Caki2 (cell line): ENCODE results near the gene ABAT. TPM values are rescaled to one million over a fixed set of nuclear protein-coding genes. Genes with fewer than 3 reads are reported as not detected.
A peak's percentile ranks its signal among the peaks of the same experiment; 100 is the strongest.
"Not testable (repeated sequence)": the region's sequence is repeated elsewhere in the genome, so short reads cannot be mapped to it uniquely, and the experiment has no call there.

Experiments used
- DNase-seq: peaks from one replicate; pipeline ENCODE4 v3.0.0-alpha.2; 2015; ENCODE audit warnings: low read depth
- in situ Hi-C: cut with HindIII; loops from 2 replicates; pipeline ENCODE4 v1.10.0; 2016; ENCODE audit warnings: low sequenced_read_pairs, low pct_unique_long_range_greater_than_20kb, mixed read lengths
- total RNA-seq: library from RNA; depleted of rRNA; stranded (reverse); fragments of >200 nt; shearing (Covaris generic); gene quantifications from 2 replicates; pipeline ENCODE4 v1.2.3, GENCODE V29; 2014; ENCODE audit warnings: low replicate concordance

ABAT gene
- total RNA-seq, 1 experiment from 2014 or later, result 0.24 TPM

DNA sequence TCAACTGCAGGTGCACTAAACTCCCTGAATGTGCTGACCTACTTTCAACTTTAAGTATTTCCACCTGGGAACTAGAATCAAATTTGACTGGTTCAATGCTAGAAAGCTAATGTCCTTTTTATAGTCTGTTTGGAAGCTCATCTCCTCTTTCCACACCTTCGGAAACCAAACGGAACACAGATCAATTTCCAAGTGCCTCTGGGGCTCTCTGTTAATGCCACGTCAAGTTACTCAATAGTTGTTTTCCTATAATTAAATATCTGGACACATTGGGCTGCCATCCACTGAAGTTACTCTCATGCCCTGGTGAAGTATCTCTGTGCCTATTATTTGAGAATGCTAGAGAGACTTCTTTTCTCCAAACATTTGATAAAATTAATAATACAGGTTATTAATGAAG is 29.7 kb downstream of the ABAT start:
- in situ Hi-C loops, result no loop called here
- no peak for DNase-seq

GRCh38 chr16:8705100-8705822 is 30.8 kb downstream of the ABAT start:
- in situ Hi-C loops, DNase-seq: not testable (repeated sequence)

GRCh38 chr16:8708536-8708935 is 34.1 kb downstream of the ABAT start:
- DNase-seq, result no peak
- in situ Hi-C loops, result no loop called here

DNA sequence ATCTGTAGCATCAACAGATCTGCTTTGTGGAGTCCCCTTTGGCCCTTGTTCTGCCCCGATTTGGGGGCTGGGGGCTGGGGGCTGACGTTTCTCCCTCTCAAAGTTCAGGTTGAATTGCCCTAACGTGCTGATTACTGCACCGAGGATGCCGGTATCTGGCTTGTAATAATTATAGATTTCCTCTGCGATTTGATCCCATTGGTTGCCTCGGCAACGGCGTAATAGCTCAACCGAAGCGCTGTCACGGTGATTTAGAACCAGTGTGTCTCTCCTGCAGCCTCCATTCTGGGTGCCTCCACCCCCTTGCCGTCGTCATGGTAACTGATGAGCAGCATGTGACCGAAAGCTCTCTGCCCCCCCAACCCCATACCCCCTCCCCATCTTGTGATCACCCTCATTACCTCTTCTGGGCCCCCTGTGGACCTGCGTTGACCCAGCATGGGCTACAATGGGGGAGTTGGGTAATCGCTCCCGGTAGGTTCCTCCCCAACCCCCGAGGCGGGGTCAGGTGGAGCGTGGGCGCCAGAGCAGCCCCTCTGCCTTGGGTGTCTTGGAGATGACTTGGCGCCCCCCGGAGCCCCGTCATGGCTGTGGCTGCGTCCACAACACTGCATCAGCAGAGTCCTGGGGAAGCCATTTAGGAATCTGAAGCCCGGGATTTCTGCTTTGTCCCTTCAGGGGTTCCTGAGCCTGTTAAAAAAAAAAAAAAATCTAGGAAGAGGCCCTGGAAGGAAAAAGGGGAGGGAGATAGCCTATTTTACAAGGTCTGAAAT is 38.4 kb downstream of the ABAT start:
- in situ Hi-C loops, result no loop called here
- DNase-seq, result no peak

- DNase-seq, result no peak
- in situ Hi-C loops, result no loop called here
Observed at GRCh38 chr16:8713635-8714172, 39.3 kb downstream of the ABAT start.

DNA sequence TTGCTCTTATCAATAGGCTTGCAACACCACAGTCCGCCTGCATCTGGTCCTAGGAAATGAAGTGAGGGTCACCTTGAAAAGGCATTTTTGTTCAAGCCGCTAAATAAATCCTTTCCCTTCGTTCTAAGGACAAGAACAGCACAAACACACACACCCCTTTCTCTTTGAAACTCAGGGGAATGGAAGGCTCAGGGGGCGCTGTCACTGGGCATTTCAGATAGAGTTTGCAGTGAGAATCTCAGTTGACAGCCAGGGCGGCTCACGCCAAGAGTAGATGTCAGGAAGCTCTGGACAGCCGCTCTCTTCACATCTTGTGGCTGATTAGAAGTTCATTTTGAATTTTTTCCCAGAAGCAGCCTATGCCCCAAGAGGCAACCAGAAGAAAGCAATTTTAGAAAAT is 39.8 kb downstream of the ABAT start:
- DNase-seq, result no peak
- in situ Hi-C loops, result no loop called here

DNA sequence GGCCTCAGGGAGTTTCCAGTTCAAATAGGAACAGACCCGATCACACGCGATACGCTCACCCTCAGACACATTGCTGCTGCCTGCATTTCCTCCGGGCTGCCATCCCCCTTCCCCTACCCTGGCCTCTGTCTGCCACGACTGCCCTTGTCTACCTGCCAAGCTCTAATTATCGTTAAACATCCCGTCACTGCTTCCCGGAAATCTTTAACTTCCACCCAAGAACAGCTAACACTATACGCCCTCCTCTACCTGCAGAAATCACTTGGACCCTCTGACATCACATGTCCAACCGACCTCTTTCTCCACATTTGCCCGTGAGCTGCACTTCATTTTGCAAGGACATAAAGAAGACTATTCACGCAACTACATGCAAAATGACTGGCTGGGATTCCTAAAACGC is 40.4 kb downstream of the ABAT start:
- in situ Hi-C loops, result no loop called here

GRCh38 chr16:8716052-8716451 is 41.6 kb downstream of the ABAT start:
- DNase-seq, result no peak
- in situ Hi-C loops, result no loop called here

More for the DNA sequence above, 40.4 kb downstream of the ABAT start:
- DNase-seq, result no peak

DNA sequence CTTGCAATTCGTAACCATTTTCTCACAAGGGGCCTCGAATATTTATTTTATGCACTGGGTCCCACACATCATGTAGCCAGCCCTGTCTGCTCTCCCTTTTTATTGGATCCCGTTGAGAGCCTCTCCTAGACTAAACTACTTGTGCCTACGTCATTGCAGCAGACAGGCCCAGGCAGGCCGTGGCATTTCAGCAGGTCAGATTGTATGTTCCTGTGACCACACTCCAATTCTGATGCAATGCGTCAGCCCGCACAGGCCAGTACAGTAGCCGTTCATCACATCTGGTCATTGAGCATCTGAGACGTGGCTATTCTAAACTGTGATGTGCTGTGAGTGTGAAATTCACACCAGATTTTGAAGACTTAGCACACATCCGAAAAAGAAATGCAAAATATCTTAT is 42.2 kb downstream of the ABAT start:
- no peak for DNase-seq
- in situ Hi-C loops, result no loop called here

- in situ Hi-C loops, result no loop called here
- DNase-seq, result no peak
Observed at GRCh38 chr16:8717469-8717868, 43.1 kb downstream of the ABAT start.

DNA sequence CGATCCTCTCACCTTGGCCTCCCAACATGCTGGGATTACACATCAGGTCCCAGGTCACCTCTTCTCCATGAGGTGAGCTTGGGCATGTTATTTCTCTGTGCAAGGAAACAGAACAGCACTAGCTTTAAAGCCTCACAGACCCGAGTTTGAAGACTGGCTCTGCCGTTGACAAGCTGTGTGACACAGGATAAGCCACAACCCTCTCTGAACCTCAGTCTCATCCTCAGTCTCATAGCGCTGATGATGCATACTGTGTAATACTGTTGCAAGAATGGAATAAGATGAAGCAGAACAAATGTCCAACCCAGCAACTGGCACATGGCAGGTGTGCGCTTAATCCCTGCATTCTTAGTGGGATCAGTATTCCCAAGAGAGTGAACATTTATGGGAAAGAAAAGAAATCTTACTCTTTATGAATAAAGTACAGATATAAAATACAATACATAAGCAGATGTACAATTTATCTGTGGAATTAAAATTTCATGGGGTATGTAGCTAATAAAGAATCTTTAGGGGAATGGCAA is 43.5 kb downstream of the ABAT start:
- DNase-seq, result no peak
- in situ Hi-C loops, result no loop called here

DNA sequence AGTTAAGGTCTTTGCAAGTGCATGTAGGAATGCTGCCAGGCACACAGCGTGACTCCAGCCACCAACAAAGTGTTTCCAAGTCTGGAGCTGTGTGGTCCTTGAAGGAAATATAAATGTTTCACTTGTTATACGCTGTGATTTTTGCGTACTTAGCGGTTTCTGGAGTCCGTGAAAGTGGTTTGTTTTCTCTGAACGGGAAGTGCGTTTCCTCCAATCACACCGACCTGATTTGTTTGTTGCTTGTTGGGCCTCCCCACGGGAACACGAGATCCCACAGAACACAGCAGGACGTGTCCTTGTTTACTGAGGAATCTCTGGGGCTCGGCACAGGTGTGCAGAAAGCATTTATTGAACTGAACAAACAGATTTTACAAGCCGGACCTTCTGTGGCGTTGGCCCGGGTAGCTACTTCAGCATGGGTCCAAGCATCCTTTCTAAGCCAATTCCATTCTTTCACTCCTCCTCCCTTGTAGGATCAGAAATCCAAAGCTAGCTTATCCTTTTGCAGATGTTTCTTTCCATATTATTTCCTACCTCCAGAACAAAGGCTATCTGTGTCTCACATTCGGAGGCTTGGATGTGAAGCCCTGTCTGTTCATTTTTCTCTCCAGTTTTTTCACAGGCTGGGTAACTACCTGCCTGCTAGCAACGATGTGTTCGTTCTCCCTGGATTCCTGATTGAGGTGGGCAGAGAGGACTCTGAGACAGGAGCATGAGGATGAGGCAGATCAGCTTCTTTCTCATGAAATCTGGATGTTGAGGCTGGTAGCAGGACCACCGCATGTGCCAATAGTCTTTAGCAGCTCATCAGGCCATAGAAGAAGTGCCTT is 44.6 kb downstream of the ABAT start:
- in situ Hi-C loops, result no loop called here
- no peak for DNase-seq

DNA sequence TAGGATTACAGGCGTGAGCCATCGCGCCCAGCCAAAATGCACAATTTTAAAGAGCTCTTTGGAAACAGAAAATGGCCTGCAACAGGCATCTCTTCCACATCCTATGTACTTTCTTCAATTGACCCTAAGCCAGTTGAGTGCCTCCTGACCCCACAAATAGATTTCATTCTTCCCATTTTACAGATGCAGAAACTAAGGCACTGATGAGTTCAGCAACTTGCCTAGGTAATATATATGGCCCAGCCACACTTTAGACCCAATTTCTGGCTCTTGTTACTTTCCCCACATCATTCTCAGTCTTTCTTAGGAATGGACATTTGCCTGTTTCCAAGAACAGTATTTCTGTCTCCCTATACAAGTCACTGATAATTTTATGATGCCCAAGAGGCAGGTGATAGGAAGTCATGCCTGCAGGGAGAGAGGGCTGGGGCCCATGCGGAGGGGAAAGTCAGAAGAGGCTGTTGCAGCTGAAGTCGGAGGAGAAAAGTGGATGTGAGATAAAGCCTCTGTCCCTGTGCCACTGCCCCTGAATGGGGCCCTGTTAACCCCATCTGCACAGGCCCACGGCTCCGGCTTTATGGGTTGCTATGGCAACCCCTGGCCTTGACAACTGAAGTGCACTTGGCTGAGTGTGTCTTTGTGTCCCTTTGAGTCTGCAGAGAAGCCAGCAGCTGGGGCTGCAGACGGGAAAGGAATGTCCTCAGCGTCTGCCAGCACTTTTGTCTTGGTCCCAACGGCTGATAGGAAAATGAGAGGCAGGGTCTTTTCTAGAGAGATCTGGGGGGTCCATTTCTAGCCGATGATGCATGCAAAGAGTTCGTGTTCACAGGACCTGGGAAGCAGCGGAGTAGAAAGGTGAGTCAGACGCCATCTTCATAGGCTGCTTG is 45.9 kb downstream of the ABAT start:
- peak; percentile 73 for DNase-seq
- in situ Hi-C loops, result no loop called here

DNA sequence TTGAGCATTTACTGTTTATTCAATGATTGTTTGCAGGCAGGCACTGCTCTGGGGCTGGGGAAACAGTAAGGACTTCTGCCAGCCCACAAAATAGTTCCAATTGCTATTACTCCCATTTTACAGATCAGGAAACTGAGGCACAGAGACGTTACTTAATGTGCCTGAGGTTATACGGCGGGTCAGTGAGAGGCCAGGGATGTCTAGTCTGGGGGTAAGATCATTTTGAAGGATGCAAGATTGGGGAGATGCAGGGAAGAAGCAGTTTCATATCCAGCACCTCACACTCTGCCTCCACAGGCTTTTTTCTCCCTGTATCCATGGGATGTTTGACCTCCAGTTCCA is 46.5 kb downstream of the ABAT start:
- DNase-seq, result no peak
- in situ Hi-C loops, result no loop called here

DNA sequence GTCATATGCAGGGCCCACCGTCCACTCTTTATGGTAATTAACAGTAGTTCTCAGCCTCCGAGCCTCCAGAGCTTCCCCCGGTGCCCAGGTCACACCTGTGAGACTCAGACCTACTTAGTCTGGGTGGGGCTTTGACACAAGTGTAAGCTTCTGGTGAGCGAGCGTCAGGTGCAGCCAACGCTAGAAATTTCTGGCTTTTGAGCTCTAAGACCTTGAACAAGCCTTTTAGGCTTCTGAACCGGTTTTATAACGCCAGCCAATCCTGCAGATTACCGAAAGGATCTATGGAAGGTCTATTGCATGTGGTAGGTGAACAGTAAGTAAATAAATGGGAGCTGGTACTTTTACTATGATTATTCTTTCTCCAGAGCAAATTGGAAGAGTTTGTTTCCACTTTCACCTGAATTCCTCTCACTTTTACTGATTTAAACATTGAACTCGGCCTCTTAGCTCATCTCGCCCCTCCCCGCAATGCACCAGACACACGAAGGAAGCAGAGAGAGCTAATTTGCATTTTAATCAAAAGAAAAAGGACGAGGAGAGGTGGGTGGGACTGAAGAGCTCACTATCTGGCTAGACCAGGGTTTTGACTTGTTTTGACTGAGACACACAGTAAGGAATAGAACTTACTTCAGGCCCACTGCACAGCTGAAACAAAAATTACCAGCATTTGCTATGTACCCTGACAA is 47.1 kb downstream of the ABAT start:
- DNase-seq, result no peak
- in situ Hi-C loops, result no loop called here

- DNase-seq, result no peak
- in situ Hi-C loops, result no loop called here
Observed at GRCh38 chr16:8722025-8722348, 47.6 kb downstream of the ABAT start.

DNA sequence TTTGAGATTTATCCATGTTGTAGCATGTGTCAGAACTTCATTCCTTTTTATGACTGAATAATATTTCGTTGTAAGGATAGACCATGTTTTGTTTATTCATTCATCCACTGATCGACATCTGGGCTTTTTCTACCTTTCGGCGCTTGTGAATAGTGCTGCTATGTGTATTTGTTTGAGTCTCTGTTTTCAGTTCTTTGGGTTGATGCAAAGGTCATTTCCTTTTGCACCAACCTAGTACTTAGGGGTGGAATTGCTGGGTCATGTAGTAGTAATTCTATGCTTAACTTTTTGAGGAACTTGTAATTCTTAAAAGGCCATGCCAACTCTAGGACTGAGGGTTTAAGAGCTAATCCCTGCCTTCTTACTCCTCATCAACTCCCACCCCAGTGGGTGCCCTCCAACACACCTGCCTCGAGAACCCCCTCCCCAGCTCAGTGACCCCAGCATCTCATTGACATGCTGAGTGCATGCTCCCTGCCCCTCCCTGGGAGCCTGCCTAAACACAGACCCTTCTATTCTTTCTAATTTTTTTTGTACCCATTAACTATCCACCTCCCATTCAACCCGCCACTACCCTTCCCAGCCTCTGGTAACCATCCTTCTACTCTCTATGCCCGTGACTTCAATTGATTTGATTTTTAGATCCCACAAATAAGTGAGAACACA is 51.2 kb downstream of the ABAT start:
- in situ Hi-C loops, result no loop called here
- no peak for DNase-seq
